ENCODE data around the gene CCDC18. TPM values are rescaled to one million over a fixed set of nuclear protein-coding genes. Genes with fewer than 3 reads are reported as not detected.

Gene CCDC18
- total RNA-seq, 2 experiments from 2014 or later, result 46.5 to 59.0 TPM

DNA sequence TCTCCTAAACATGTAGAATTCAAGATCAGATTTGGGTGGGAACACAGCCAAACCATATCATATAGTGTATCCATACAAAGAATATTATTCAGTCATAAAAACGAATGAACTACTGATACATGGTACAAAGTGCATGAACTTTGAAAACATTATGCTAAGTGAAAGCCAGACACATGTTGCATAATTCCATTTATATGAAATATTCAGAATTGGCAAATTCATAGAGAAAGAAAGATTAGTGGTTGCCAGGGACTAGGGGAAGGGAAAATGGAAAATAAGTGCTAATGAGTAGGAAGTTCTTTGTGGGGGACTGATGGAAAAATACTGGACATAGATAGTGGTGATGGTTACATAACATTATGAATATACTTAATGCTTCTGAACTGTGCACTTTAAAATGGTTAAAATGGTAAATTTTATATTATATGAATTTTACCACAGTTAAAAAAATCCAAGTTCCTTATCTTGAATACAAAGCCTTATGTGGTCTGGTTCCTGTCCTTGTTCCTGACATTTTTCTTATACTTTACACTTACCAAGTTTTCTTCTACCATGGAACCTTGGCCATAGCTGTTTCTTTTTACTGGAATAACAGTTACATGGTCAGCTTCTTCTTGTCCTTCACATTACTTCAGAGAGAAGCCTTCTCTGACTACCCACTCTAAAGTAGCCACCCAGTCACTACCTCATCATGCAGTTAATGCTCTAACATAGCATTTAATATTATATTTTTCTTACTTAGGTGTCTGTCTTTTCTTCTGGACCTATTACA is 64.0 kb downstream of the CCDC18 start:
- H3K4me3 ChIP-seq (ENCODE audit: low read depth, low read length, poor library complexity, severe bottlenecking), result no peak overlapping the region
- DNase-seq (ENCODE audit: low spot score), result no peak
- H3K9me2 ChIP-seq (ENCODE audit: insufficient read depth, low read length), result no peaks in the 10 kb centered on the region
- TF ChIP-seq, protein P1, sequence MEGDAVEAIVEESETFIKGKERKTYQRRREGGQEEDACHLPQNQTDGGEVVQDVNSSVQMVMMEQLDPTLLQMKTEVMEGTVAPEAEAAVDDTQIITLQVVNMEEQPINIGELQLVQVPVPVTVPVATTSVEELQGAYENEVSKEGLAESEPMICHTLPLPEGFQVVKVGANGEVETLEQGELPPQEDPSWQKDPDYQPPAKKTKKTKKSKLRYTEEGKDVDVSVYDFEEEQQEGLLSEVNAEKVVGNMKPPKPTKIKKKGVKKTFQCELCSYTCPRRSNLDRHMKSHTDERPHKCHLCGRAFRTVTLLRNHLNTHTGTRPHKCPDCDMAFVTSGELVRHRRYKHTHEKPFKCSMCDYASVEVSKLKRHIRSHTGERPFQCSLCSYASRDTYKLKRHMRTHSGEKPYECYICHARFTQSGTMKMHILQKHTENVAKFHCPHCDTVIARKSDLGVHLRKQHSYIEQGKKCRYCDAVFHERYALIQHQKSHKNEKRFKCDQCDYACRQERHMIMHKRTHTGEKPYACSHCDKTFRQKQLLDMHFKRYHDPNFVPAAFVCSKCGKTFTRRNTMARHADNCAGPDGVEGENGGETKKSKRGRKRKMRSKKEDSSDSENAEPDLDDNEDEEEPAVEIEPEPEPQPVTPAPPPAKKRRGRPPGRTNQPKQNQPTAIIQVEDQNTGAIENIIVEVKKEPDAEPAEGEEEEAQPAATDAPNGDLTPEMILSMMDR (conservative IDR thresholded peaks at IDR 0.05; ENCODE audit: low read length), result no peak
- TF ChIP-seq EZH2phosphoT487 (IDR thresholded peaks at IDR 0.05; ENCODE audit: borderline replicate concordance, low read depth, low read length), result no peak
- no peak overlapping the region for H2AFZ ChIP-seq (ENCODE audit: low read length)
- BruUV-seq (replicated peaks), result no TSS peak
- H3K9me3 ChIP-seq (ENCODE audit: low read length), result peaks cover 24% of the 10 kb centered on the region; the same call in 1 of the 2 replicates
- intact Hi-C loops (cut with micrococcal nuclease; ENCODE audit: unreplicated experiment), result loop anchor here (5.0 kb wide), 1 partner anchor 42 kb away; no protein-coding TSS in a partner anchor
- H3K4me1 ChIP-seq (ENCODE audit: insufficient read depth, low read length, poor library complexity, severe bottlenecking), result no peaks in the 10 kb centered on the region
- CTCF ChIA-PET (ENCODE audit: unreplicated experiment), result no interaction called here
- H4K20me1 ChIP-seq (ENCODE audit: insufficient read depth, low read length), result no peaks in the 10 kb centered on the region
- H3K4me2 ChIP-seq (ENCODE audit: low read length), result no peak overlapping the region
- peaks cover 97% of the 10 kb centered on the region for H3K36me3 ChIP-seq (ENCODE audit: insufficient read depth, low read length)
- H3K27ac ChIP-seq (ENCODE audit: low read depth, low read length, poor library complexity, severe bottlenecking), result no peak overlapping the region
- no peaks in the 10 kb centered on the region for H3K79me2 ChIP-seq (ENCODE audit: insufficient read depth, low read depth, low read length)
- POLR2A ChIA-PET, result no interaction called here

DNA sequence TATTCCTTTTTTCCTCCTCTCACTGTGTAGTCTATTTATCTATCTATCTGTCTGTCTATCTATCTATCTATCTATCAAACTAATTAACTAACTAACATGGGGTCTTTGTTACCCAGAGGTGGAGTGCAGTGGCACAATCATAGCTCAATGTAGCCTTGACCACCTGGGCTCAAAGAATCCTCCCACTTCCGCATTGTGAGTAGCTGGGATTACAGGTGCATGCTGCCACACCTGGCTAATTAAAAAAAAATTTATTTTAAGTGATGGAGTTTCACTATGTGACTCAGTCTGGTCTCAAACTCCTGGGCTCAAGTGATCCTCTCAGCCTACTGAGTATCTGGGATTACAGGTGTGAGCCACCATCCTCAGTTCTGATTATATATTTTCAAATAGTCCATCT is 71.4 kb downstream of the CCDC18 start:
- no TSS peak for BruUV-seq (replicated peaks)
- TF ChIP-seq, protein P1 (conservative IDR thresholded peaks at IDR 0.05; ENCODE audit: low read length), result no peak
- no peak for TF ChIP-seq EZH2phosphoT487 (IDR thresholded peaks at IDR 0.05; ENCODE audit: borderline replicate concordance, low read depth, low read length)
- ChIA-PET POLR2A (interaction anchor here (0.7 to 1.3 kb wide), 4 partner anchors 18 to 936 kb away, joined by 3 read pairs; no protein-coding TSS in a partner anchor), CTCF (ENCODE audit: unreplicated experiment) (no interaction called here)
- H3K9me2 ChIP-seq (ENCODE audit: insufficient read depth, low read length), result no peaks in the 10 kb centered on the region
- H2AFZ ChIP-seq (ENCODE audit: low read length), result no peak overlapping the region
- no peaks in the 10 kb centered on the region for H4K20me1 ChIP-seq (ENCODE audit: insufficient read depth, low read length)
- H3K79me2 ChIP-seq (ENCODE audit: insufficient read depth, low read depth, low read length), result peaks cover 9% of the 10 kb centered on the region; the same call in 1 of the 2 replicates
- H3K4me1 ChIP-seq (ENCODE audit: insufficient read depth, low read length, poor library complexity, severe bottlenecking), result peaks cover 25% of the 10 kb centered on the region
- 0 out of 2 replicates have a peak overlapping the region, but pooled peaks have one; percentile 8 for H3K4me2 ChIP-seq (ENCODE audit: low read length)
- peaks cover 92% of the 10 kb centered on the region for H3K36me3 ChIP-seq (ENCODE audit: insufficient read depth, low read length)
- intact Hi-C loops (cut with micrococcal nuclease; ENCODE audit: unreplicated experiment), result no loop called here
- DNase-seq (ENCODE audit: low spot score), result peak; percentile 55
- H3K9me3 ChIP-seq (ENCODE audit: low read length), result peaks cover 15% of the 10 kb centered on the region; the same call in 1 of the 2 replicates
- no peak overlapping the region for H3K4me3 ChIP-seq (ENCODE audit: low read depth, low read length, poor library complexity, severe bottlenecking)
- peak overlapping the region; percentile 21 for H3K27ac ChIP-seq (ENCODE audit: low read depth, low read length, poor library complexity, severe bottlenecking)

DNA sequence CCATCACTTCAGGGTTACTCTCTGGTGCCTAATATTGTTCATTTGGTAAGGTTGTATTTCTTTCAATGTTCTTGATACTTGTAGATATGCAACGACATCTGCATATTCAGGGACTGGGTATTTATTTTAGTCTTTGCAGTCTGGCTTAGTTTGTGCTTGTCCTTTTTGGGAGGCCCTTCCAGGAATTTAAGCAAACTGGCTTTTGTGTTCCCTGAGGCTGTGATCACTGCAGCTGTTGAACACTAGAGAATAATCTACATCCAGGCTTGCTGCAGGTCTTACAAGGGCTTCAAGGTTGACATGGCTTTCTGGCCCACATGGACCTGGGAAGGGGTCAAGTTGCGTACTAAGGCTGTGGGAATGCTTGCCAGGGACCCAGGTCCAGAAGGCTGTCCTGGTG is 72.1 kb downstream of the CCDC18 start:
- TF ChIP-seq EZH2phosphoT487 (IDR thresholded peaks at IDR 0.05; ENCODE audit: borderline replicate concordance, low read depth, low read length), result no peak
- TF ChIP-seq, protein P1 (conservative IDR thresholded peaks at IDR 0.05; ENCODE audit: low read length), result no peak
- Histone ChIP-seq H3K4me3 (ENCODE audit: low read depth, low read length, poor library complexity, severe bottlenecking) (no peak overlapping the region), H3K36me3 (ENCODE audit: insufficient read depth, low read length) (peaks cover 92% of the 10 kb centered on the region), H3K79me2 (ENCODE audit: insufficient read depth, low read depth, low read length) (peaks cover 9% of the 10 kb centered on the region; the same call in 1 of the 2 replicates), H3K4me2 (ENCODE audit: low read length) (no peak overlapping the region), H3K9me2 (ENCODE audit: insufficient read depth, low read length) (no peaks in the 10 kb centered on the region), H3K4me1 (ENCODE audit: insufficient read depth, low read length, poor library complexity, severe bottlenecking) (peaks cover 25% of the 10 kb centered on the region), H2AFZ (ENCODE audit: low read length) (no peak overlapping the region), H3K27ac (ENCODE audit: low read depth, low read length, poor library complexity, severe bottlenecking) (no peak overlapping the region), H4K20me1 (ENCODE audit: insufficient read depth, low read length) (no peaks in the 10 kb centered on the region), H3K9me3 (ENCODE audit: low read length) (peaks cover 15% of the 10 kb centered on the region; the same call in 1 of the 2 replicates)
- no peak for DNase-seq (ENCODE audit: low spot score)
- intact Hi-C loops (cut with micrococcal nuclease; ENCODE audit: unreplicated experiment), result no loop called here
- POLR2A ChIA-PET, result interaction anchor here (1.2 to 1.3 kb wide), 2 partner anchors 17 to 35 kb away, joined by 3 read pairs; no protein-coding TSS in a partner anchor
- CTCF ChIA-PET (ENCODE audit: unreplicated experiment), result no interaction called here
- no TSS peak for BruUV-seq (replicated peaks)

Measured in OCI-LY7 (cell line).